ENCODE data around the gene ZMYND8.

ZMYND8 gene

DNA sequence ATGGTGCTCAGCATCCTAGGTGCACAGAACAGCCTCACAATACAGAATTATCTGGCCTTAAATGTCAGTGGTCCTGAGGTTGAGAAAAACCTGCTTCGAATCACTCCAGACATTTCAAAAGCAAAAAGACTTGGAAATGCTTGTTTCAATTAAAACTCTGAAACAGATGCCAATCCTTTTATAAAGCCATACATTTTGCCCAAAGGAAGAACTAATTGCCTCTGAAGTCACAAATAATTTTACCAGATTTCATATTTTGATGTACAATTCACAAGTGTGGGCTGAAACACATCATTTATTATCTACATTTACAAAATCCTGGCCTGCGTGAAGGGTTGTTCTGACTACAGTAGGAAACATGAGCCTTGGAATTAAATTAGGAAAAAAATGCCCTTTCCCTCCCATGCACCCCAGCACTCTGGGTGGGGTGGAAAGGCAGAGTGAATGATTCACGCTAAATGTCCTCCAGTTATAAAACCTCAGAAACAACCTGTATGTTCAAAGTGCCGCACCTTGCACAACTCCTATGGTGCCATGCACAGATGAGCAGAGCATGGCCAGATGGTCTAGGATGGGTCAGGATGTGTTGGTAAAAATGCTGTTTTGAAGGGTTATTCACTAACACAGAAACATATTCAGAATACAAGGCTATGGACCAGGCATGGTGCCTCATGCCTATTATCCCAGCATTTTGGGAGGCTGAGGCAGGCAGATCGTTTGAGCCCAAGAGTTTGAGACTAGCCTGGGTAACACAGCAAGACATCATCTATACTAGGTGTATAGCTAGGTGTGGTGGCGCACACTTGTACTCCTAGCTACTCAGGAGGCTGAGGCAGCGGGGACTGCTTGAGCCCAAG lies 87.0 kb downstream of the ZMYND8 start:
- Histone ChIP-seq H3K79me2 (ENCODE audit: insufficient read depth, low read length) (peaks cover 36% of the 10 kb centered on the region), H3K4me1 (ENCODE audit: insufficient read depth, low read length) (no peaks in the 10 kb centered on the region), H4K20me1 (ENCODE audit: insufficient read depth, low read length) (peaks cover 24% of the 10 kb centered on the region), H3K4me3 (ENCODE audit: low read depth in 1 of 2, low read length in 2 of 2) (no peak overlapping the region), H3K27me3 (ENCODE audit: insufficient read depth, low read length, poor library complexity) (no peaks in the 10 kb centered on the region), H3K36me3 (ENCODE audit: insufficient read depth, low read length) (peaks cover 63% of the 10 kb centered on the region), H3K27ac (ENCODE audit: low read length) (no peak overlapping the region), H3K9me3 (ENCODE audit: insufficient read depth, low read length, severe bottlenecking) (no peaks in the 10 kb centered on the region), H2AFZ (ENCODE audit: low read depth, low read length) (no peak overlapping the region), H3K9ac (ENCODE audit: low read depth, low read length) (no peak overlapping the region), H3K4me2 (ENCODE audit: insufficient read depth, low read length) (no peak overlapping the region)
- no peak for ATAC-seq (ENCODE audit: insufficient read depth, low read depth)
- DNase-seq, result no peak
- no peak for TF ChIP-seq EZH2 (IDR thresholded peaks at IDR 0.05; ENCODE audit: borderline replicate concordance, low read depth, low read length, severe bottlenecking)
- TF ChIP-seq, protein P1, sequence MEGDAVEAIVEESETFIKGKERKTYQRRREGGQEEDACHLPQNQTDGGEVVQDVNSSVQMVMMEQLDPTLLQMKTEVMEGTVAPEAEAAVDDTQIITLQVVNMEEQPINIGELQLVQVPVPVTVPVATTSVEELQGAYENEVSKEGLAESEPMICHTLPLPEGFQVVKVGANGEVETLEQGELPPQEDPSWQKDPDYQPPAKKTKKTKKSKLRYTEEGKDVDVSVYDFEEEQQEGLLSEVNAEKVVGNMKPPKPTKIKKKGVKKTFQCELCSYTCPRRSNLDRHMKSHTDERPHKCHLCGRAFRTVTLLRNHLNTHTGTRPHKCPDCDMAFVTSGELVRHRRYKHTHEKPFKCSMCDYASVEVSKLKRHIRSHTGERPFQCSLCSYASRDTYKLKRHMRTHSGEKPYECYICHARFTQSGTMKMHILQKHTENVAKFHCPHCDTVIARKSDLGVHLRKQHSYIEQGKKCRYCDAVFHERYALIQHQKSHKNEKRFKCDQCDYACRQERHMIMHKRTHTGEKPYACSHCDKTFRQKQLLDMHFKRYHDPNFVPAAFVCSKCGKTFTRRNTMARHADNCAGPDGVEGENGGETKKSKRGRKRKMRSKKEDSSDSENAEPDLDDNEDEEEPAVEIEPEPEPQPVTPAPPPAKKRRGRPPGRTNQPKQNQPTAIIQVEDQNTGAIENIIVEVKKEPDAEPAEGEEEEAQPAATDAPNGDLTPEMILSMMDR (IDR thresholded peaks at IDR 0.05; ENCODE audit: borderline replicate concordance, extremely low read depth, low read length, poor library complexity, severe bottlenecking), result no peak

DNA sequence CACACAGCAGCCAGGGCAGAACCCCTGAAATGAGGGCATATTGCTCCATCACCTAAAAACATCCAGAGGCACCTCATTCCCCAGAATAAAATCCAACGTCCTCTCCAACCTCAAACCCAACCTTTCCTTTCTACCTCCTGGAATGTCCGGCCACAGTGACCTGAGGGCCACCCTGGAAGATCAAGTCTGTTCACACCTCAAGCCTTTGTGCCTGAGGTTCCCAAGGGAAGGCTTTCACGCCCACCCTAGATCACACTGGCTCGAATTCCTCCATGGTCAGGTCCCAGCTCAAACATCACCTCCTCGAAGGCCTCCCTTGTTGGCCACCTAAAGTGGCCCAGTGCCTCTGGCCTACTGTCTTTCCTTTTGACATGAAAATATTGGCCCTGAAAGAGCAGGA lies 88.9 kb downstream of the ZMYND8 start:
- peaks cover 70% of the 10 kb centered on the region for H3K36me3 ChIP-seq (ENCODE audit: insufficient read depth, low read length)
- no peaks in the 10 kb centered on the region for H3K27me3 ChIP-seq (ENCODE audit: insufficient read depth, low read length, poor library complexity)
- DNase-seq (no peak), ATAC-seq (ENCODE audit: insufficient read depth, low read depth) (no peak)
- H3K4me1 ChIP-seq (ENCODE audit: insufficient read depth, low read length), result peaks cover 10% of the 10 kb centered on the region
- H2AFZ ChIP-seq (ENCODE audit: low read depth, low read length), result no peak overlapping the region
- no peak overlapping the region for H3K4me3 ChIP-seq (ENCODE audit: low read depth in 1 of 2, low read length in 2 of 2)
- H3K9me3 ChIP-seq (ENCODE audit: insufficient read depth, low read length, severe bottlenecking), result no peaks in the 10 kb centered on the region
- H3K79me2 ChIP-seq (ENCODE audit: insufficient read depth, low read length), result peaks cover 36% of the 10 kb centered on the region
- no peak overlapping the region for H3K4me2 ChIP-seq (ENCODE audit: insufficient read depth, low read length)
- TF ChIP-seq, protein P1 (IDR thresholded peaks at IDR 0.05; ENCODE audit: borderline replicate concordance, extremely low read depth, low read length, poor library complexity, severe bottlenecking), result no peak
- no peak for TF ChIP-seq EZH2 (IDR thresholded peaks at IDR 0.05; ENCODE audit: borderline replicate concordance, low read depth, low read length, severe bottlenecking)
- H3K27ac ChIP-seq (ENCODE audit: low read length), result no peak overlapping the region
- H3K9ac ChIP-seq (ENCODE audit: low read depth, low read length), result no peak overlapping the region
- peaks cover 27% of the 10 kb centered on the region for H4K20me1 ChIP-seq (ENCODE audit: insufficient read depth, low read length)

DNA sequence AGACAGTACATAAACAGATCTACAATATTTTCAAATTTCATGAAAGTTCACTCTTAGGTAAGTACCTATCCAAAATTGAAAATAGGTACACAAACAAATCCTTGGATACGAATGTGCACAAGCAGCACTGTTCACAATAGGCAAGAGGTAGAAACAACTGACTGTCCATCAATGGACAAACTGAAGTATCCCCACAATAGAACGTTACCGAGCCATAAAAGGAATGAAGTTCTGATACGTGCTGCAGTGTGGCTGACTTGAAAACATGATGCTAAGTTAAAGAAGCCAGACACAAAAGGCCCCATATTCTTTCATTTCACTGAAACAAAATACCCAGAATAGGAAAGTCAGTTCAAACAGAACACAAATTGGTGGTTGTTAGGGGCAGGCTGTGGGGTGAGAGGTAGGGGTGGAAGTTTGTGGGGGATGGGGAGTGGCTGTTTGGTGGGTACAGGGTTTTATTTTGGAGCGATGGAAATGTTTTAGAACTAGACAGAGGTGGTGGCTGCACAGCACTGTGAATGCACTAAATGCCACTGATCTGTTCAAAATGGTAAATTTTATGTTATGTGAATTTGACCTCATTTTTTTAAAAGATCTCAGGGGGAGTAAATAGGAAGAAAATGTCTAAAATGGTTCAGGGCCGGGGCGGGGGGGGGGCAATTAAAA lies 89.5 kb downstream of the ZMYND8 start:
- TF ChIP-seq EZH2 (IDR thresholded peaks at IDR 0.05; ENCODE audit: borderline replicate concordance, low read depth, low read length, severe bottlenecking), result no peak
- TF ChIP-seq, protein P1 (IDR thresholded peaks at IDR 0.05; ENCODE audit: borderline replicate concordance, extremely low read depth, low read length, poor library complexity, severe bottlenecking), result no peak
- H3K27ac ChIP-seq (ENCODE audit: low read length), result no peak overlapping the region
- H3K9me3 ChIP-seq (ENCODE audit: insufficient read depth, low read length, severe bottlenecking), result no peaks in the 10 kb centered on the region
- peaks cover 31% of the 10 kb centered on the region for H3K79me2 ChIP-seq (ENCODE audit: insufficient read depth, low read length)
- ATAC-seq (ENCODE audit: insufficient read depth, low read depth), result peak; percentile 16; the same call in 1 of the 3 replicates
- DNase-seq, result peak; percentile 10
- H3K36me3 ChIP-seq (ENCODE audit: insufficient read depth, low read length), result peaks cover 70% of the 10 kb centered on the region
- no peaks in the 10 kb centered on the region for H3K27me3 ChIP-seq (ENCODE audit: insufficient read depth, low read length, poor library complexity)
- no peak overlapping the region for H2AFZ ChIP-seq (ENCODE audit: low read depth, low read length)
- H3K4me1 ChIP-seq (ENCODE audit: insufficient read depth, low read length), result peaks cover 10% of the 10 kb centered on the region
- H3K4me3 ChIP-seq (ENCODE audit: low read depth in 1 of 2, low read length in 2 of 2), result no peak overlapping the region
- no peak overlapping the region for H3K4me2 ChIP-seq (ENCODE audit: insufficient read depth, low read length)
- H4K20me1 ChIP-seq (ENCODE audit: insufficient read depth, low read length), result peaks cover 23% of the 10 kb centered on the region
- no peak overlapping the region for H3K9ac ChIP-seq (ENCODE audit: low read depth, low read length)

Data from DND-41 (cell line).